Tibial nerve (tissue), 4 donors: ENCODE measurements around the gene SAG. TPM values are rescaled to one million over a fixed set of nuclear protein-coding genes. Genes with fewer than 3 reads are reported as not detected.

ENCODE experiments used
- DNase-seq, 2 donors: peaks; one replicate each; pipeline ENCODE4 v3.0.0-alpha.2; 2019; ENCODE audit warnings: low spot score in 2 of 2
- H3K27ac ChIP-seq, 4 donors: fragments of 200-600 bp; sonication (generic) in 3 of 4; one replicate each; pipeline ENCODE4 v1.5.1; 2017 to 2019; ENCODE audit warnings: mild to moderate bottlenecking in 1 of 4
- H3K27me3 ChIP-seq, 2 donors: fragments of 200-600 bp; sonication (generic) in 1 of 2; one replicate each; pipeline versions ENCODE4 v1.5.1 to v1.6.0; 2017 to 2019
- H3K36me3 ChIP-seq, 3 donors: fragments of 200-600 bp; sonication (generic); one replicate each; pipeline ENCODE4 v1.5.1; 2018 to 2019
- H3K4me1 ChIP-seq, 4 donors: fragments of 200-600 bp; sonication (generic) in 3 of 4; one replicate each; pipeline ENCODE4 v1.5.1; 2017 to 2019
- H3K4me3 ChIP-seq, 4 donors: fragments of 200-600 bp; sonication (generic) in 3 of 4; one replicate each; pipeline ENCODE4 v1.5.1; 2017 to 2019; ENCODE audit warnings: mild to moderate bottlenecking in 1 of 4, moderate library complexity in 1 of 4
- H3K9me3 ChIP-seq, 4 donors: fragments of 200-600 bp; sonication (generic) in 3 of 4; one replicate each; pipeline ENCODE4 v1.5.1; 2017 to 2019
- EP300 ChIP-seq, 2 donors: sonication (generic); formaldehyde crosslinking; IDR thresholded peaks; one replicate each; pipeline ENCODE4 v1.6.1; 2017; ENCODE audit warnings: antibody characterized with exemption in 2 of 2, mild to moderate bottlenecking in 1 of 2
- POLR2A ChIP-seq, 2 donors: fragments of 450-650 bp; IDR thresholded peaks; one replicate each; pipeline ENCODE4 v1.6.1; 2017; ENCODE audit warnings: antibody characterized with exemption in 2 of 2, mild to moderate bottlenecking in 2 of 2, moderate library complexity in 2 of 2
- WGBS, 2 donors: methylation state at CpG; one replicate each; pipeline ENCODE4 v1.1.5; 2018; 5-methylcytosine and 5-hydroxymethylcytosine counted together
- total RNA-seq, 4 donors: library from RNA; depleted of rRNA; stranded (reverse); fragments of >200 nt; gene quantifications; one replicate each; pipeline ENCODE4 v1.1.0, GENCODE V29; 2016
- TF ChIP-seq, protein P1 (sequence below), 5 experiments: fragments of 200-600 bp in 3 of 5; fragments of 450-650 bp in 2 of 5; sonication (generic) in 3 of 5; IDR thresholded peaks; one replicate each; pipeline ENCODE4 v1.5.1; 2016 to 2019; ENCODE audit warnings: antibody characterized with exemption in 5 of 5, mild to moderate bottlenecking in 3 of 5, moderate library complexity in 2 of 5

Gene SAG
- total RNA-seq, 4 donors from 2014 or later, result not detected

DNA sequence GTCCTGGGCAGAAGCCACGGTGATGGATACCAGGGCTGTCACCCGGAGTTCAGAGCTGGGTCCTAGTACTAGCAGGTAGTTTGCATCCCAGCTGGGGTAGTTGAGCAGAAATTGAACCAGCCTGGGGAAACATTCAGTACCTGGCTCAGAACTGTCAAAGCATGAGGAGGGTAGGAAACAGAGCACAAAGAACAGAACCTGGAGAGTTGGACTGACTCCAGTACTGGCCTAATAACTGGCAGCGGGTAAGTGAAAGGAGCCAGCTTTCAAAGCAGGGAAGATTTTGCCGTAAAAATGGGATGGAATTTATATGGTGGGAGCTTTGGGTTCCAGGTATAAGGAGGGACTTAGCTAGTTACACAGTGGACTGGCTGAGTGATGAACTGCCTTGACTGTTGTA, 32.4 kb upstream of the SAG start:
- no peak for DNase-seq
- Histone ChIP-seq H3K4me3 (no peak overlapping the region), H3K9me3 (no peaks in the 10 kb centered on the region), H3K27ac (no peak overlapping the region), H3K4me1 (no peaks in the 10 kb centered on the region), H3K36me3 (peaks cover 2 to 100% (median 28%) of the 10 kb centered on the region in 3 donors), H3K27me3 (no peaks in the 10 kb centered on the region)
- TF ChIP-seq POLR2A (IDR thresholded peaks at IDR 0.05) (no peak), EP300 (IDR thresholded peaks at IDR 0.05) (no peak)
- TF ChIP-seq, protein P1, sequence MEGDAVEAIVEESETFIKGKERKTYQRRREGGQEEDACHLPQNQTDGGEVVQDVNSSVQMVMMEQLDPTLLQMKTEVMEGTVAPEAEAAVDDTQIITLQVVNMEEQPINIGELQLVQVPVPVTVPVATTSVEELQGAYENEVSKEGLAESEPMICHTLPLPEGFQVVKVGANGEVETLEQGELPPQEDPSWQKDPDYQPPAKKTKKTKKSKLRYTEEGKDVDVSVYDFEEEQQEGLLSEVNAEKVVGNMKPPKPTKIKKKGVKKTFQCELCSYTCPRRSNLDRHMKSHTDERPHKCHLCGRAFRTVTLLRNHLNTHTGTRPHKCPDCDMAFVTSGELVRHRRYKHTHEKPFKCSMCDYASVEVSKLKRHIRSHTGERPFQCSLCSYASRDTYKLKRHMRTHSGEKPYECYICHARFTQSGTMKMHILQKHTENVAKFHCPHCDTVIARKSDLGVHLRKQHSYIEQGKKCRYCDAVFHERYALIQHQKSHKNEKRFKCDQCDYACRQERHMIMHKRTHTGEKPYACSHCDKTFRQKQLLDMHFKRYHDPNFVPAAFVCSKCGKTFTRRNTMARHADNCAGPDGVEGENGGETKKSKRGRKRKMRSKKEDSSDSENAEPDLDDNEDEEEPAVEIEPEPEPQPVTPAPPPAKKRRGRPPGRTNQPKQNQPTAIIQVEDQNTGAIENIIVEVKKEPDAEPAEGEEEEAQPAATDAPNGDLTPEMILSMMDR (IDR thresholded peaks at IDR 0.05), result no peak
- WGBS, 2 donors, result 89 to 94% methylated on average over 4 of the region's 4 CpGs

GRCh38 chr2:233278921-233279320, 28.7 kb upstream of the SAG start:
- WGBS, 2 donors, result 85 to 91% methylated on average over 2 of the region's 2 CpGs
- Histone ChIP-seq H3K27ac (no peak overlapping the region), H3K9me3 (no peaks in the 10 kb centered on the region), H3K4me3 (no peak overlapping the region), H3K4me1 (no peaks in the 10 kb centered on the region), H3K36me3 (peaks cover 0 to 100% (median 33%) of the 10 kb centered on the region in 3 donors), H3K27me3 (no peaks in the 10 kb centered on the region)
- DNase-seq, result no peak
- TF ChIP-seq POLR2A (IDR thresholded peaks at IDR 0.05) (no peak), EP300 (IDR thresholded peaks at IDR 0.05) (no peak)
- TF ChIP-seq, protein P1 (IDR thresholded peaks at IDR 0.05), result no peak

- TF ChIP-seq, protein P1 (IDR thresholded peaks at IDR 0.05), result no peak
- TF ChIP-seq POLR2A (IDR thresholded peaks at IDR 0.05) (no peak), EP300 (IDR thresholded peaks at IDR 0.05) (no peak)
- 80 to 82% methylated on average over 4 of the region's 4 CpGs for WGBS, 2 donors
- no peaks in the 10 kb centered on the region for H3K9me3 ChIP-seq
- DNase-seq, result no peak
- H3K4me3 ChIP-seq, result no peak overlapping the region
- H3K27me3 ChIP-seq, result no peaks in the 10 kb centered on the region
- no peak overlapping the region for H3K27ac ChIP-seq
- peaks cover 0 to 100% (median 28%) of the 10 kb centered on the region in 3 donors for H3K36me3 ChIP-seq
- H3K4me1 ChIP-seq, result no peaks in the 10 kb centered on the region
Observed at GRCh38 chr2:233280114-233280693, 27.4 kb upstream of the SAG start.

- peaks cover 0 to 100% (median 30%) of the 10 kb centered on the region in 3 donors for H3K36me3 ChIP-seq
- no peaks in the 10 kb centered on the region for H3K4me1 ChIP-seq
- no peaks in the 10 kb centered on the region for H3K27me3 ChIP-seq
- WGBS, 2 donors, result 90 to 94% methylated on average over 4 of the region's 4 CpGs
- H3K4me3 ChIP-seq, result no peak overlapping the region
- no peak for TF ChIP-seq POLR2A (IDR thresholded peaks at IDR 0.05)
- TF ChIP-seq EP300 (IDR thresholded peaks at IDR 0.05), result no peak
- TF ChIP-seq, protein P1 (IDR thresholded peaks at IDR 0.05), result no peak
- no peak overlapping the region for H3K27ac ChIP-seq
- no peak for DNase-seq
- no peaks in the 10 kb centered on the region for H3K9me3 ChIP-seq
Observed at GRCh38 chr2:233281553-233281952, 26.1 kb upstream of the SAG start.

GRCh38 chr2:233281992-233282603, 25.5 kb upstream of the SAG start:
- Histone ChIP-seq H3K36me3 (peaks cover 0 to 100% (median 28%) of the 10 kb centered on the region in 3 donors), H3K9me3 (no peaks in the 10 kb centered on the region), H3K4me3 (no peak overlapping the region), H3K27ac (no peak overlapping the region), H3K27me3 (no peaks in the 10 kb centered on the region), H3K4me1 (no peaks in the 10 kb centered on the region)
- TF ChIP-seq, protein P1 (IDR thresholded peaks at IDR 0.05), result no peak
- TF ChIP-seq EP300 (IDR thresholded peaks at IDR 0.05) (no peak), POLR2A (IDR thresholded peaks at IDR 0.05) (no peak)
- 92 to 97% methylated on average over 6 of the region's 6 CpGs for WGBS, 2 donors
- no peak for DNase-seq
